OCI-LY1 (cell line): Measurements from ENCODE around the gene FAM9C.

ENCODE experiments used
- H2AFZ ChIP-seq: fragments of 200-600 bp; sonication (generic), shearing (Covaris generic); 2 replicates; pipeline ENCODE4 v1.6.0; 2014; ENCODE audit warnings: antibody characterized with exemption, mild to moderate bottlenecking, low read length
- H3F3A ChIP-seq: fragments of 200-600 bp; sonication (generic), shearing (Covaris generic); 2 replicates; pipeline ENCODE4 v1.6.0; 2014; ENCODE audit warnings: mild to moderate bottlenecking, antibody characterized with exemption, low read length, moderate library complexity; ENCODE audit not compliant: insufficient read depth
- H3K27ac ChIP-seq: fragments of 200-600 bp; sonication (generic); 2 replicates; pipeline ENCODE4 v1.5.1; 2014; ENCODE audit warnings: low read length, mixed run types, mild to moderate bottlenecking, low read depth; ENCODE audit not compliant: poor library complexity, severe bottlenecking
- H3K27me3 ChIP-seq: fragments of 200-600 bp; sonication (generic); 2 replicates; pipeline ENCODE4 v1.6.0; 2014; ENCODE audit warnings: antibody characterized with exemption, mild to moderate bottlenecking, low read length, moderate library complexity; ENCODE audit not compliant: insufficient read depth
- H3K36me3 ChIP-seq: fragments of 200-600 bp; sonication (generic); 2 replicates; pipeline ENCODE4 v1.6.1; 2014; ENCODE audit warnings: mild to moderate bottlenecking, antibody characterized with exemption, low read length, moderate library complexity, mixed read lengths; ENCODE audit not compliant: insufficient read depth
- H3K4me1 ChIP-seq: fragments of 200-600 bp; sonication (generic); 2 replicates; pipeline ENCODE4 v1.5.1; 2014; ENCODE audit warnings: mild to moderate bottlenecking, low read length, moderate library complexity; ENCODE audit not compliant: insufficient read depth, severe bottlenecking
- H3K4me2 ChIP-seq: fragments of 200-600 bp; sonication (generic), shearing (Covaris generic); 2 replicates; pipeline ENCODE4 v1.6.1; 2014; ENCODE audit warnings: low read length
- H3K4me3 ChIP-seq: fragments of 200-600 bp; sonication (generic); 2 replicates; pipeline ENCODE4 v1.5.1; 2014; ENCODE audit warnings: low read length, low read depth, mild to moderate bottlenecking, mixed read lengths; ENCODE audit not compliant: poor library complexity, severe bottlenecking
- H3K79me2 ChIP-seq: fragments of 200-600 bp; shearing (Covaris generic); 2 replicates; pipeline ENCODE4 v1.6.1; 2016; ENCODE audit warnings: mixed run types, low read length, mixed read lengths; ENCODE audit not compliant: insufficient read depth
- H3K9ac ChIP-seq: fragments of 200-600 bp; sonication (generic), shearing (Covaris generic); 2 replicates; pipeline ENCODE4 v1.6.1; 2014; ENCODE audit warnings: mild to moderate bottlenecking, low read length, mixed read lengths
- H3K9me2 ChIP-seq: fragments of 200-600 bp; sonication (generic), shearing (Covaris generic); 2 replicates; pipeline ENCODE4 v1.6.1; 2014; ENCODE audit warnings: low read depth, mild to moderate bottlenecking, low read length, mixed read lengths
- H3K9me3 ChIP-seq: fragments of 200-600 bp; shearing (Covaris generic); 2 replicates; pipeline ENCODE4 v1.6.1; 2014; ENCODE audit warnings: low read length, mixed read lengths
- H4K20me1 ChIP-seq: fragments of 200-600 bp; sonication (generic), shearing (Covaris generic); 2 replicates; pipeline ENCODE4 v1.6.0; 2016; ENCODE audit warnings: mild to moderate bottlenecking, low read length; ENCODE audit not compliant: insufficient read depth
- EZH2 ChIP-seq: fragments of 200-600 bp; sonication (generic), shearing (Covaris generic); IDR thresholded peaks from 2 replicates; pipeline ENCODE4 v1.8.0; 2017; ENCODE audit warnings: borderline replicate concordance, mixed run types, mild to moderate bottlenecking, antibody characterized with exemption, low read length, moderate library complexity, mixed read lengths
- TF ChIP-seq, protein P1 (sequence below): fragments of 200-600 bp; sonication (generic), shearing (Covaris generic); IDR thresholded peaks from 2 replicates; pipeline ENCODE4 v1.5.1; 2017; ENCODE audit warnings: mild to moderate bottlenecking, antibody characterized with exemption, low read length, moderate library complexity, mixed read lengths

FAM9C gene

GRCh38 chrX:13033193-13033592, 11.2 kb downstream of the FAM9C start:
- H3K27me3 ChIP-seq = no peaks in the 10 kb centered on the region
- H3K9me2 ChIP-seq = no peaks in the 10 kb centered on the region
- H3F3A ChIP-seq = no peaks in the 10 kb centered on the region
- H4K20me1 ChIP-seq = no peaks in the 10 kb centered on the region
- peaks cover 20% of the 10 kb centered on the region for H3K4me1 ChIP-seq
- no peak overlapping the region for H3K27ac ChIP-seq
- H3K79me2 ChIP-seq = no peaks in the 10 kb centered on the region
- no peak overlapping the region for H2AFZ ChIP-seq
- H3K9me3 ChIP-seq = no peaks in the 10 kb centered on the region
- no peak overlapping the region for H3K4me3 ChIP-seq
- TF ChIP-seq EZH2 = no peak
- TF ChIP-seq, protein P1, sequence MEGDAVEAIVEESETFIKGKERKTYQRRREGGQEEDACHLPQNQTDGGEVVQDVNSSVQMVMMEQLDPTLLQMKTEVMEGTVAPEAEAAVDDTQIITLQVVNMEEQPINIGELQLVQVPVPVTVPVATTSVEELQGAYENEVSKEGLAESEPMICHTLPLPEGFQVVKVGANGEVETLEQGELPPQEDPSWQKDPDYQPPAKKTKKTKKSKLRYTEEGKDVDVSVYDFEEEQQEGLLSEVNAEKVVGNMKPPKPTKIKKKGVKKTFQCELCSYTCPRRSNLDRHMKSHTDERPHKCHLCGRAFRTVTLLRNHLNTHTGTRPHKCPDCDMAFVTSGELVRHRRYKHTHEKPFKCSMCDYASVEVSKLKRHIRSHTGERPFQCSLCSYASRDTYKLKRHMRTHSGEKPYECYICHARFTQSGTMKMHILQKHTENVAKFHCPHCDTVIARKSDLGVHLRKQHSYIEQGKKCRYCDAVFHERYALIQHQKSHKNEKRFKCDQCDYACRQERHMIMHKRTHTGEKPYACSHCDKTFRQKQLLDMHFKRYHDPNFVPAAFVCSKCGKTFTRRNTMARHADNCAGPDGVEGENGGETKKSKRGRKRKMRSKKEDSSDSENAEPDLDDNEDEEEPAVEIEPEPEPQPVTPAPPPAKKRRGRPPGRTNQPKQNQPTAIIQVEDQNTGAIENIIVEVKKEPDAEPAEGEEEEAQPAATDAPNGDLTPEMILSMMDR = no peak
- no peak overlapping the region for H3K4me2 ChIP-seq
- no peaks in the 10 kb centered on the region for H3K36me3 ChIP-seq
- no peak overlapping the region for H3K9ac ChIP-seq

DNA sequence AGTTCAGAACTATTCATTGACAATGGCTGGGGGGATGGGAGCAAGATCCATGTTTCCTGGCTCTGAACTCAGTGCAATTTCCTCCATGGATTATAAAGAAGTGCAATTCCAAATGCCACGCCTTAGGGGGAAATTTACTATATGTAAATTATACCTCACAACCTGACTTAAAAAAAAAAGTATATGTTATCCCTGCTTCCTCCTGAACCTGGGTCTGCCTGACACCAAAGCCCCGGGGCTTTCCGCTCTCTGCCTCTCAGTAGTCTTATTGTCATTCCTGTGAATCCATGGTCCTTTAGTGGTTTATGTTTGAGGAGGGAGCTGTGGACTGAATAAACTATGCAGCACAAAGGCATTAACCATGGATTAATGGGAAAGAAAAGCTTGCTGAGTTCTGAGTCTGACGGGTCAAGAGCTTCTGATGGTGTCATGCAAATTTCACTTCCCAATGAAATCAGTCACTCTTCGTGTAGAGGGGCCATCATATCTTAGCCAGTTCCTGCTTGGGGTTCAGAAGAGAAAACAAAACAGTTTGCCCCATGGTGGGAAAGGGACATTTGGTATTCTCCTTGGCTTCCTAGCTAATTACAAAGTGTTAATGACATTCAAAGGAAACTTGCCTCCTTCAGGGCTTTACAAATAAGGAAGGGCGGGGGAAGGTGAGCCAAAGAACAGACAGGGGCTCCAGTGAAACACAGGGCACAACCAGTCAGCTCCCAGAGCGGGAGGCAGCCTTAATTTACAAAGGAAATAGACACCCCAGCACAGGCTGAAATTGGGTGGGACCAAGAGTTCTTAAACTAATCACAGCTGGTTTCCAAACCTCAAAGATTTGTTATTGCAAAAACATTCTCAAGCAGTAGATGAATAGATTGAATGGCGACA, 14.3 kb downstream of the FAM9C start:
- Histone ChIP-seq H3K4me3 (no peak overlapping the region), H4K20me1 (no peaks in the 10 kb centered on the region), H3K9me3 (no peaks in the 10 kb centered on the region), H3K27ac (peak overlapping the region; percentile 23), H2AFZ (no peak overlapping the region), H3K9me2 (no peaks in the 10 kb centered on the region), H3K4me2 (peak overlapping the region; percentile 29; the same call in 1 of the 2 replicates), H3K9ac (no peak overlapping the region), H3K27me3 (no peaks in the 10 kb centered on the region), H3K36me3 (no peaks in the 10 kb centered on the region), H3F3A (no peaks in the 10 kb centered on the region), H3K79me2 (no peaks in the 10 kb centered on the region), H3K4me1 (peaks cover 25% of the 10 kb centered on the region)
- TF ChIP-seq, protein P1 = no peak
- TF ChIP-seq EZH2 = no peak

DNA sequence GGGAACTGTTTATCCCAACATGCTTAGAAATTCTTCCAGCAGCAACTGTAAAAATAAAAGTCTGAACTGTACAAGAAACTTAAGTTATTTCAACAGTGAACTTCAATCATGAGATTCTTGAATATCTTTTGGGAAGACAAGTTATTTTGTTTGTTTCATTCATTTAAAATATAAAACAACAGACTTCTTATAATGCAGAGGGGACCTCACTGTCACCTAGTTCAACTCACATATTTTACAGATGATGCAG, 14.9 kb downstream of the FAM9C start:
- no peak overlapping the region for H3K27ac ChIP-seq
- no peak overlapping the region for H3K4me3 ChIP-seq
- H3F3A ChIP-seq = no peaks in the 10 kb centered on the region
- H3K36me3 ChIP-seq = no peaks in the 10 kb centered on the region
- H3K9me3 ChIP-seq = no peaks in the 10 kb centered on the region
- H3K9ac ChIP-seq = no peak overlapping the region
- H3K4me2 ChIP-seq = peak overlapping the region; percentile 29; the same call in 1 of the 2 replicates
- H4K20me1 ChIP-seq = no peaks in the 10 kb centered on the region
- TF ChIP-seq, protein P1 = no peak
- no peak for TF ChIP-seq EZH2
- no peaks in the 10 kb centered on the region for H3K79me2 ChIP-seq
- peaks cover 25% of the 10 kb centered on the region for H3K4me1 ChIP-seq
- no peaks in the 10 kb centered on the region for H3K9me2 ChIP-seq
- H2AFZ ChIP-seq = no peak overlapping the region
- H3K27me3 ChIP-seq = no peaks in the 10 kb centered on the region
